A549 treated with RU486 at 1 μM for 4 hours (cell line): ENCODE data around the gene ZIC3. TPM values are rescaled to one million over a fixed set of nuclear protein-coding genes. Genes with fewer than 3 reads are reported as not detected.

Source experiments
- total RNA-seq: library from RNA; stranded (reverse); fragments of 200-300 nt; extraction: Qiagen RNA extraction; gene quantifications from 5 replicates; pipeline ENCODE4 v1.2.3, GENCODE V29; 2022; ENCODE audit warnings: low read depth

The ZIC3 gene
- total RNA-seq: not detected in 5 replicates

GRCh38 chrX:137565921-137566745 lies at the start of gene ZIC3:
ZIC3 (plus strand) TSS chrX:137566127; CDS start chrX:137566692, 565 bp downstream.

